GM12891 (cell line): ENCODE results near the gene TIMM13.

Source experiments
- POLR2A ChIP-seq: IDR thresholded peaks from 2 replicates; pipeline ENCODE4 v1.6.1; 2011; ENCODE audit warnings: low read depth, low read length, control low read depth
- POLR2AphosphoS5 ChIP-seq: IDR thresholded peaks from 2 replicates; pipeline ENCODE4 v1.6.1; 2011; ENCODE audit warnings: low read depth, low read length, control low read depth
- SPI1 ChIP-seq: IDR thresholded peaks from 2 replicates; pipeline ENCODE4 v1.6.1; 2011; ENCODE audit warnings: low read depth, low read length, control low read depth

DNA sequence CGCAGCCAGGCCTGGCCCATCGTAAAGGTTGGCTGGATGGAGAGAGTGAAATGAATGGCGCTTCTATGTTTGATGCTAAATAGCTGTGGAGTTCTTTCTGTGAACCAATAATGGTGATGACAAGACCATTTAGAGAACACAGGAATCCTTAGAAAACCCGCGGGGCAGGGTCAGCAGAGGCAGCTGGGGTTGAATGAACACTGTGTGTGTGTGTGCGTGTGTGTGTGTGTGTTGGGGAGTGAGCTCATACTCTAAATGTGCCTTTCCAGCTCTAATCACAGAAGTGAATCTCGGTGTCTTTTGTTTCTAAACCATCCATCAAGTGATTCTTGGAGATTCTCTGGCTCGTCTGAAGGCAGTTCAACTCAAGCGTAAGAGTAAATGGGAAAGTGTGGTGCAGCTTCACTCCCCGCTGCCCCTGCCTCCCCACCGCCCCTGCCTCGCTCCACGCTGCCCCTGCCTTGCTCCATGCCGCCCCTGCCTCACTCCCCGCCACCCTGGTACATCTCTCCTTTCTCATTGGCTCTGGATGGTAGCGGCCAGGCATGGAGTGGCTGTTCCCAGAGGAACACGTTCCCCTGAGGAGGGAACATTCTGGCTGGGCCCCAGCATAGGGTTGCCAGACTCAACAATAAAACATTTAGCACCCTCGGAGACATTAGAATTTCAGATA is 46.1 kb downstream of the TIMM13 start:
- TF ChIP-seq POLR2AphosphoS5 (no peak), POLR2A (no peak), SPI1 (no peak)
